GM19239 (cell line): ENCODE data around the gene UBE2D3.
"Not testable (repeated sequence)": the region's sequence is repeated elsewhere in the genome, so short reads cannot be mapped to it uniquely, and the experiment has no call there.

Experiments used
- DNase-seq: peaks from one replicate; pipeline ENCODE4 v3.0.0; 2011; ENCODE audit warnings: low spot score; ENCODE audit not compliant: insufficient read length
- FAIRE-seq: peaks from 2 replicates; lab custom pipeline; 2011; peaks lifted over from hg19 to GRCh38; lab: Jason Lieb, UNC

The UBE2D3 gene

DNA sequence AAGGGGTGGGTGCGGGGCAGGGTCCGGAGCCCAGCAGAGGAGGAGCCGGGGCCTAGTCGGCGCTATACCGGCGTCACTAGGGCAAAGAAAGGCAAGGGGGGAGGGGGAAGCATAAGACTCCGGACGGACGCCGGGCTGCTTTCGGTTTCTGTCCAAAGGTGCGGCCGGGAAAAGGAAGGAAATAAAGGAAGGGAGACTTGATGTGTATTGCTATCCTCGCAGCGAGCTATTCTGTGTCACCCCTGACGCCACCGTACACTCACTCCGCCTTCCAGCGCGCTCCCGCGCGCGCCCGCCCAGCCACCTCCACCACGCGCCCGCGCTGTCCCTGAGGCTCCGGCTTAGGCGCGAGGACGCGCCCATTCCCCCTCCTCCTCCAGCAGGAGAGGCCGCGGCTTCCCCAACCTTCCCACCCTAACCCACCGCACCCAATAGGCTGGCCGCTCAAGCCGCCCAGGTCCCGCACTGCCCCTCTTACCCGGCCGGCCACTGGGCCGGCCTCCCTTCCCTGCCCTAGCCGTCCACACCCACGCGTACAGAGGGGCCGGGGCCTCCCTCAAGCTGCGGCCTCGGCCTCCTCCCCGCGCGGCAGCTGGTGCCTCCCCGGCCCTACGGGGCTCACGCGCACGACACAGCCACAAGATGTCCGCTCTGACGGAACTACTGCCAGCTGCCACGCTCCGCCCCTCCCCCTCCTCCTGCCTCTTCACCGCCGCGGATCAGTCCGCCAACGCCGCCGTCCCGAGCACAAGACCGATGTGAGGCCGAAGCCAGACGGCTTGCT is at the start of gene UBE2D3:
TSS of gene UBE2D3 (minus strand) at position 662 of the 784 bp plus-strand sequence. CDS start 1,043 bp downstream, outside the sequence.
- DNase-seq (no peak), FAIRE-seq (no peak)

GRCh38 chr4:102871772-102872171 is 44.4 kb upstream of the UBE2D3 start:
- FAIRE-seq = peak; percentile 75
- DNase-seq = no peak

DNA sequence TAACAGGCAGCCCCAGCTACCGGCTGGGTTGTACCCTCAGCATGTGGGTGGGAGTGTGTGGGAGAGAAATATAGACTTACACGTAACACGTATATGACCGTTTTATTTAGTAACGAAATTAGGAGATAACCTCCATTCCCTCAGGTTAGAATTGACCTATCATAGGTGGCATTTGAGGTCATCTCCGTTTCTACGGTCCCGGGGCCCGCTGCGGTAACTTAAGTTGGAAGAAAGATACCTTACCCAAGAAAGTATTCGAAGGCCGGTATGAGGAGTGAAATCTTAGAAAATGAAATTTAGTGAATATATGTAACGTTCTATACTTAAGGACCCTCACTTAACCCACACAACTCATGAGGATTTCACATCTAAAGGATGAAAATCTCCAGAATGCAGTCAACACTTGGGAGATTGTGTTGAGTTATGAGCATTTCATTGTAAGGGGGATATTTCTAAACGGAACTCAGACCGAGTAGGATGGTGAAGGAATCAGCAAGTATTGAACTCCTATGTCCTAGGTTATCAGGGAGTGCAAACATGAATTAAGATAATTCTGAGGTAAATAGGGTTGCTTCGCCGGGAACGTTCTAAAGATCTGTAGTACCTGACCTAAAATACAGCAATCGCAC is 42.3 kb upstream of the UBE2D3 start:
- no peak for DNase-seq
- FAIRE-seq = peak; percentile 31

DNA sequence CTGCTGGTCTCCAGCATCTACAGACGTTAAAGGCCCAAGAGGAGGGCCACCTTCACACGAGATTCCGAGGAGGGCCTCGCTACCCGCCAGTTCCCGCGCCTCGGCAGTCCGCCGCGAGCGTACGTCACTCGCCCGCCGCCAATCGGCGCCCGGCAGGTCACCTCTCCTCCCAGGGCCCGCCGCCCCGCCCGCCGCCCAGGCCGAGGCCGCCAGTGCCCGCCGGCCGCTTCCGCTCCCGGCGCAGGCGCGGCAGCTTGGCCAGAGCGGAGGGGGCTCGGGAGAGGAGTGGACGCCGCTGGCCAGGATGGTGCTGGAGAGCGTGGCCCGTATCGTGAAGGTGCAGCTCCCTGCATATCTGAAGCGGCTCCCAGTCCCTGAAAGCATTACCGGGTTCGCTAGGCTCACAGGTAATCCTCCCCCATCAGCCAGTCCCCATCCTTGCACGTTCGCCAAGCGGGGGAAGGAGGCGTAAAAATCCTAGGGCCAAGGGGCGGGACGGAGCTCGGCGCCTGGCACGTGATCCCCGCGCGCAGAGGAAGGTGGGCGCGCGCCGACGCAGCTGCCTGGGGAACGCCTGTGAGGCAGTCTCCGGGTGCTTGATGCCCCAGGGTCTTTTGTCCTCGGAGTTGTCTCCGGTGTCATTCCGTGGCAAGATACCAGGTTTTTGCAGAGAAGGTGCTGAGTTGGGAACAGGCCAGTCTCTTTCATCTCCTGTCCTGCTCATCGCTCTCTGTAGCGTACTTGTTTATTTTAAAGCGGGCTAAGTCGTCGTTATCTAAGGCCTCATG is 41.6 kb upstream of the UBE2D3 start, which contains the start of gene CISD2:
TSS of gene CISD2 (plus strand) at position 212 of the 788 bp plus-strand sequence. CDS start at position 305, 93 bp downstream.
- DNase-seq (peak; percentile 55), FAIRE-seq (no peak)

DNA sequence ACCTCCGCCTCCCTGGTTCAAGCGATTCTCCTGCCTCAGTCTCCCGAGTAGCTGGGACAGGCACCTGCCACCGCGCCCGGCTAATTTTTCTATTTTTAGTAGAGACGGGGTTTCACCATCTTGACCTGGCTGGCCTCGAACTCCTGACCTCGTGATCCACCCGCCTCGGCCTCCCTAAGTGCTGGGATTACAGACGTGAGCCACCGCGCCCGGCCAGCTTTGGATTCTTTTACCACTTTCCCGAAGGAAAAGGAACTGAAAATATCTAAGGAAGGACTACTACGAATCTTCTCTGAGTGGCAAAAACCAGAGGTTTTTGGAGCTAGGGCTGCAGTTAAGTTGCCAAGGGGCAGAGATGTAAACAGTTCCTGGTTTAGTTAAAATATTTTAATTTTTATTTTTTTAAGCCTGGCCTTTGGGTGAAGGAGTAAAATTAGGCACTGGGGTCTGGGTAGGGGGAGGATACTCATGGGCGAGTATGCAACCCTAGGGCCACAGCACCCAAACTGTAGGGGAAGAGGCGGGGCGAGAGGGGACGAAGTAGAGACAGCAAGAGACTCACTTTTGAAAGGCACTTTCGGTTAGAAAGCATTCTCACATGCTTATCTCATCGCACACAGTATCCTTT is 40.9 kb upstream of the UBE2D3 start:
- FAIRE-seq (peak; percentile 99), DNase-seq (no peak)

DNA sequence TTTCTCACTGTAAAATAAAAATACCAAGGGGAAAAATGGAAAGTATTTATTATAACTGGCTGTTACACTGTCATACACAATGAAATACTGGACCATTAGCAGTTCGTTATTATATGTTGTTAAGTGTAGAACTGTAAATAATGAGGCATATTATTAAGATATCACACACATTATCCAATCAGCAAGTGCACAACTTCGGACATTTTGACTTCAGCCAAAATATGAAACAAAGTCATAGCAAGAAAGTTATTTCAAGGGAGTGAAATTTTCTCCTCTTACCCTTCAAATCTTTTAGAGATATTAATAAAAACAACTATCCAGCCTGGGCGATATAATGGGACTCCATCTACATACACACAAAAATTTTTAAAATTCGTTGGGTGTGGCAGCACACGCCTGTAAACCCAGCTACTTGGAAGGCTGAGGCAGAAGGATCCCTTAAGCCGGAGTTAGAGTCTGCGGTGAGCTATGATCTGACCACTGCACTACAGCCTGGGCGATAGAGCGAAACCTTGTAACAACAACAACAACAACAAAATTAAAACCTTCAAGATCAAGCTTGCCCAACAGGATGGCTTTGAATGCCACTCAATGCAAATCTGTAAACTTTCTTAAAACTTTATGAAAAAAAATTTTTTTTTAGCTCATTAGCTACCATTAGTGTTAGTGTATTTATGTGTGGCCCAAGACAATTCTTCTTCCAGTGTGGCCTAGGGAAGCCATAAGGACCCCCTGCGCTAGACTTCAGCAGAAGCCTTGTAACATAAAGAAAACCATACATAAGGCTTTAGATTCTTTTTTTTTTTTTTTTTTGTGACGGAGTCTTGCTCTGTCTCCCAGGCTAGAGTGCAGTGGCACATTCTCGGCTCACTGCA is 40.2 kb upstream of the UBE2D3 start:
- DNase-seq (no peak), FAIRE-seq (peak; percentile 76)

GRCh38 chr4:102865327-102865726 is 38.0 kb upstream of the UBE2D3 start:
- not testable (repeated sequence) for FAIRE-seq, DNase-seq

DNA sequence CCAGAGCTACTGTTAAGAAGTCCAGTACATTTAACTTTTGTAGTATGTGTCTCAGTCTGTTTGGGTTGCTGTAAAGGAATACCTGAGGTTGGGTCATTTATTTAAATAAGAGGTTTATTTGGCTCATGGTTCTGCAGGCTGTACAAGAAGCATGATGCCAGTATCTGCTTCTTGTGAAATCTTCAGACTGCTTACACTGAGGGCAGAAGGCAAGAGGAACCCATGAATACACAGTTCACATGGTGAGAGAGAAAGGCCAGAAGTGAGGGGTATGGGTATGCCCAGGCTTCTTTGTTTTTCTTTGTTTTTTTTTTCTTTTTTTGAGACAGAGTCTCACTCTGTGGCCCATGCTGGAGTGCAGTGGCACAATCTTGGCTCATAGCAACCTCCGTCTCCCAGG is 35.4 kb upstream of the UBE2D3 start:
- FAIRE-seq (no peak), DNase-seq (no peak)

- DNase-seq (no peak), FAIRE-seq (no peak)
These were observed 34.7 kb upstream of the UBE2D3 start for GRCh38 chr4:102862016-102862415.

DNA sequence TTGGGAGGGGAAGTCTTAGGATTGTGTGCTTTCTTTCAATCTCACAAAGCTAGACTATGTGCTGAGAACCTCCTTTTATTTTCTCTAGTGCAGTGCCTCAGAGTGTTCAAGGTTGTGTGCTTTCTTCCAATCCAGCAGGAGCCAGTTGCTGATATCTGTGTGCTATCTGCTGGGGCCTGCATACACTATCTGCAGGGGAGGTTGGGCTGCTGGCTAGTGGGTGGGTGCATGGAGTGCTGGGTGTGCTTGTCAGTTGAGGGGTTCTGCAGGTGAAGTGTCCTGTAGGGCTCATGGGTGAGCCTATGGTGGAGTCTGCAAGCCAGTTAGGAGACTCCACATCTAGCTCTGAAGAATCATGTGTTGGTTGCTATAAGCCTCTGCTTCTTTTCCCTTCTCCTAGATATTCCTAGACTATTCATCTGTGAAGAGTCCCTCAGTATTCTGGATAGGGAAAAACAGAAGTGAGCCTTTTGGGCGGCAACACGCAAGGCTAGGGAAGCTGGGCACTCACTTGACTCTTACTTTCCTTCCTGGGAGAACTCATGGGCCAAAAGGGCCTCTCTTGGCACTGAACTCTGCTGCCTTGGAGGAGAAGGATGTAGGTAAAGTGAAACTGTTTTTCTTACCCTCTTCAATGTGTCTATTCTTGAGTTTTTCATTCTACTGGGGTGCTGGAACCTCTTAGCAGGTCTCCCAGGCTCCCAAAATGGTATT is 33.4 kb upstream of the UBE2D3 start:
- DNase-seq = no peak
- no peak for FAIRE-seq

GRCh38 chr4:102858828-102859464 is 31.6 kb upstream of the UBE2D3 start:
- no peak for DNase-seq
- FAIRE-seq = no peak

DNA sequence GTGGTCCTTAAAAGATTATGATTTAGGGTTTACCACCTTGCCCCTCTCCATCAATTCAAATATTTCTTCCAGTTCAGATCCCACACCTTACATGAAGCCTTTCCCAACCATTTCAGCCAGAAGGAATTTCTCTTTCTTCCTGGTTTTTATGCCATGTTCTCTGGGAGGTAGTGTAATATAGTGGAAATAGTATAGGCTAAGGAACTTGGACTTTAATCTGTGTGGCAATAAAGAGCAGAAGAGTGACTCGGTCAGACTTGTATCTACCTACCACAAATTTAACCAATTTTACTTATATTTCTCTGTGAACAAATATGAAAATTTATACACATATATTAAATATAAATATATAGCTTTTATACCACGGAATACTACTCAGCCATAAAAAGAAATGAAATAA is 23.0 kb upstream of the UBE2D3 start:
- DNase-seq (no peak), FAIRE-seq (no peak)

DNA sequence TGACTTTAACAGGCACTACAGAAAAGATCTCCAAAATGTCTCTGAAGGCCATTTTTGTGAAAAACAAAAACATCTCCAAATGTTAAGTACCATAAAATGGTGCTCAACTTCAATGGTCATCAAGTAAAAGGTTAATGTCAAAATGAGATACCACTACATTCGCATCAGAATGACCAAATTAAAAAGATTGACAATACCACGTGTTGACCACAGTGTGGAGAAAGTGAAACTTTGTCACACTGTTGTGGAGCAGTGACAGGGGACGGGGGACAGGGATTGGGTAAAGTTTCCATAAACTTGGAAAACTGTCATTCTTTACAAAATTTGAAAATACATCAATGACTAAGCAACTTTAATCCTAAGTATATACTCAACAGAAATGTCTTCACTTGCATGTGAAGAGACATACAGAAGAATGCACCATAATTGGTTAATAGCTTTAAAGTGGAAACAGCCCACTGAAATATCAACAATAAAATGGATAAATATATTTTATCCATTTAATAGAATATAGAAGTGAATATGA is 22.3 kb upstream of the UBE2D3 start:
- peak; percentile 76 for FAIRE-seq
- no peak for DNase-seq

DNA sequence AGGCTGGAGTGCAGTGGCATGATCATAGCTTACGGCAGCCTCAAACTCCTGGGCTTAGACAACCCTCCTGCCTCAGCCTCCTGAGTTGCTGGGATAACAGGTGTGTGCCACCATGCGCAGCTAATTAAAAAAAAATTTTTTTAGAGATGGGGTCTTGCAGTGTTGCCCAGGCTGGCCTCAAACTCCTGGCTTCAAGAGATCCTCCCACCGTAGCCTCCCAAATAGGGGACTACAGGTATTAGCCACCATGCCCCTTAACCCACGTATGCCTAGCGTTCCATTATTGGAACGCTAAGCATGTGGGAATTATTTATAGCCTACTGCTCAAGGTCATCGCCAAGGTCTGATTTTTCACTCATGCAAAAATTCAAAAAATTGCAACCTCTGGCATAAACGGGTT is 20.3 kb upstream of the UBE2D3 start:
- DNase-seq = no peak
- peak; percentile 44 for FAIRE-seq

DNA sequence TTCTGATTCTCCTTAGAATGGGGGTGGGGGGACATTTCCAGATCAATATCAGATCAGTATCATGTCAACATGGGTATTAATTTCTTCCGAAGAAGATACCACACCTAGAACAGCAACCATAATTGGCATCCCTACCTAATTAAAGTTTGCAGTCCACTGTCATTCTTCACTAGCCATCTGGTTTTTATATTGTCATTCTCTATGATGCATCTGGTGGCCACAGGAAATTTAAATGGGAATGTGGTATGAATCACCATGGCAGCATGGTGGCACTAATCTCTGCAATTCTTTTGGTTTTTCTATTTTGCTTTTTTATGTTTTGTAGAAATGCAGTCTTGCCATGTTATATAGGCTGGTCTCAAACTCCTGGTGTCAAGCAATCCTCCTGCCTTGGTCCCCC is 16.6 kb upstream of the UBE2D3 start:
- DNase-seq (no peak), FAIRE-seq (no peak)

GRCh38 chr4:102843273-102843672 is 15.9 kb upstream of the UBE2D3 start:
- DNase-seq = no peak
- no peak for FAIRE-seq

DNA sequence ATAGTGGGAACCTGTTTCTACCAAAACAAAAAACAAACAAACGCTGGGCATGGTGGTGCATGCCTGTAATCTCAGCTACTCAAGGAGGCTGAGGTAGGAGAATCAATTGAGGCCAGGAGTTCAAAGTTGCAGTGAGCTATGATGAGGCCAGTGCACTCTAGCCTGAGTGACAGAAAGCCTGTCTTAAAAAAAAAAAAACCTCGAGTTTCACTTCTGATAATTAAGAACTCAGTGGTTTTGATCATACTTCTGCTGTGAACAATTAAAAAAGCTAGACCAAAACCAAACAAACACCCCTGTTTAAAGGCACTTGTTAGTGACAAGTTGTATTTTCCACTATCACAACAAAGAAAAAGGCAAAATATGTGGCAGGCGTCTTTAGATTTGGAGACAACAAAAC is 15.0 kb upstream of the UBE2D3 start:
- DNase-seq (no peak), FAIRE-seq (no peak)

DNA sequence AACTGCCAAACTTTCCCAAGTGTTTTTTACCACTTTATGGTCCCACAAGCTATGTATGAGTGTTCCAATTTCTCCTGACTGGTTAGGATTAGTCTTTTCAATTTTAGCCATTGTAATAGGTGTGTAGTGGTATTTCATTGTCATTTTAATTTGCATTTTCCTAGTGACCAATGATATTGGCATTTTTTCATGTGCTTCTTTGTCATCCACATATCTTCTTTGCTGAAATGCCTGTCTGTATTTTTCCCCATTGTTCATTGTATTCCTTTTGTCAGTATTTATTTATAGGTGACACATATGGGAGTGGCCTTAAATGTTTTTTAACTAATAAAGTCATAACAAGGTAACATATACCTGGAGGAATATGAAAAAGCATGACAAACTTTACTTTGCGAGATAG is 9.2 kb upstream of the UBE2D3 start:
- DNase-seq = no peak
- FAIRE-seq = no peak
